HG02588 (cell line): Measurements from ENCODE around the gene PCCA.
"Not testable (repeated sequence)": the region's sequence is repeated elsewhere in the genome, so short reads cannot be mapped to it uniquely, and the experiment has no call there.

Experiments
- ATAC-seq: cut with Tn5 transposase; IDR thresholded peaks from one replicate; pipeline ENCODE4 v1.9.1; 2021; ENCODE audit warnings: mild to moderate bottlenecking, moderate library complexity; ENCODE audit not compliant: unreplicated experiment

PCCA gene

GRCh38 chr13:100356426-100356825 lies 267.5 kb downstream of the PCCA start:
- no peak for ATAC-seq

GRCh38 chr13:100356889-100357288 lies 268.0 kb downstream of the PCCA start:
- ATAC-seq, result no peak

GRCh38 chr13:100357764-100358163 lies 268.9 kb downstream of the PCCA start:
- ATAC-seq, result no peak

GRCh38 chr13:100361504-100361903 lies 272.6 kb downstream of the PCCA start:
- no peak for ATAC-seq

- ATAC-seq, result no peak
These were observed 273.5 kb downstream of the PCCA start for GRCh38 chr13:100362371-100362770.

GRCh38 chr13:100362781-100363180 lies 273.9 kb downstream of the PCCA start:
- ATAC-seq, result no peak

- ATAC-seq, result no peak
These were observed 274.4 kb downstream of the PCCA start for GRCh38 chr13:100363285-100363711.

- ATAC-seq, result no peak
These were observed 275.0 kb downstream of the PCCA start for GRCh38 chr13:100363874-100364273.

GRCh38 chr13:100364591-100364990 lies 275.7 kb downstream of the PCCA start:
- no peak for ATAC-seq

GRCh38 chr13:100365680-100366079 lies 276.8 kb downstream of the PCCA start:
- ATAC-seq, result no peak

- ATAC-seq, result no peak
These were observed 289.6 kb downstream of the PCCA start for GRCh38 chr13:100378533-100378932.

- no peak for ATAC-seq
These were observed 292.8 kb downstream of the PCCA start for GRCh38 chr13:100381595-100382224.

GRCh38 chr13:100382785-100383184 lies 293.9 kb downstream of the PCCA start:
- ATAC-seq, result no peak

- ATAC-seq, result no peak
These were observed 298.5 kb downstream of the PCCA start for GRCh38 chr13:100387416-100387815.

GRCh38 chr13:100388150-100388549 lies 299.3 kb downstream of the PCCA start:
- ATAC-seq, result not testable (repeated sequence)

GRCh38 chr13:100388923-100389322 lies 300.0 kb downstream of the PCCA start:
- no peak for ATAC-seq

- no peak for ATAC-seq
These were observed 300.7 kb downstream of the PCCA start for GRCh38 chr13:100389617-100390016.

- peak; percentile 64 for ATAC-seq
These were observed 304.1 kb downstream of the PCCA start for GRCh38 chr13:100392709-100393630.

- peak; percentile 91 for ATAC-seq
These were observed 305.3 kb downstream of the PCCA start for GRCh38 chr13:100394005-100394695.

- ATAC-seq, result no peak
These were observed 306.9 kb downstream of the PCCA start for GRCh38 chr13:100395698-100396373.

- no peak for ATAC-seq
These were observed 307.9 kb downstream of the PCCA start for GRCh38 chr13:100396776-100397175.
